Kidney epithelial cell (primary cell): ENCODE data around the gene MYOM1. TPM values are rescaled to one million over a fixed set of nuclear protein-coding genes. Genes with fewer than 3 reads are reported as not detected.

Experiments used
- DNase-seq: peaks from one replicate; pipeline ENCODE4 v3.0.0-alpha.2; 2010; ENCODE audit warnings: low read depth
- H3K27me3 ChIP-seq: 2 replicates; pipeline ENCODE4 v1.6.0; 2011; ENCODE audit warnings: low read length; ENCODE audit not compliant: control insufficient read depth, insufficient read depth
- H3K36me3 ChIP-seq: 2 replicates; pipeline ENCODE4 v1.5.1; 2011; ENCODE audit warnings: low read length; ENCODE audit not compliant: control insufficient read depth, insufficient read depth
- H3K4me3 ChIP-seq: 2 replicates; pipeline ENCODE4 v1.5.1; 2011; ENCODE audit warnings: low read depth, mild to moderate bottlenecking, control low read depth, low read length
- total RNA-seq: library from RNA; depleted of rRNA; stranded (reverse); fragments of >200 nt; gene quantifications from 2 replicates; pipeline ENCODE4 v1.2.3, GENCODE V29; 2015
- TF ChIP-seq, protein P1 (sequence below): IDR thresholded peaks from 2 replicates; pipeline ENCODE4 v1.5.1; 2011; ENCODE audit warnings: mild to moderate bottlenecking, moderate library complexity, low read length, control low read depth, inconsistent platforms; ENCODE audit not compliant: insufficient read depth, poor library complexity, severe bottlenecking

Gene MYOM1
- total RNA-seq, 1 donor from 2014 or later = 0.04 TPM

DNA sequence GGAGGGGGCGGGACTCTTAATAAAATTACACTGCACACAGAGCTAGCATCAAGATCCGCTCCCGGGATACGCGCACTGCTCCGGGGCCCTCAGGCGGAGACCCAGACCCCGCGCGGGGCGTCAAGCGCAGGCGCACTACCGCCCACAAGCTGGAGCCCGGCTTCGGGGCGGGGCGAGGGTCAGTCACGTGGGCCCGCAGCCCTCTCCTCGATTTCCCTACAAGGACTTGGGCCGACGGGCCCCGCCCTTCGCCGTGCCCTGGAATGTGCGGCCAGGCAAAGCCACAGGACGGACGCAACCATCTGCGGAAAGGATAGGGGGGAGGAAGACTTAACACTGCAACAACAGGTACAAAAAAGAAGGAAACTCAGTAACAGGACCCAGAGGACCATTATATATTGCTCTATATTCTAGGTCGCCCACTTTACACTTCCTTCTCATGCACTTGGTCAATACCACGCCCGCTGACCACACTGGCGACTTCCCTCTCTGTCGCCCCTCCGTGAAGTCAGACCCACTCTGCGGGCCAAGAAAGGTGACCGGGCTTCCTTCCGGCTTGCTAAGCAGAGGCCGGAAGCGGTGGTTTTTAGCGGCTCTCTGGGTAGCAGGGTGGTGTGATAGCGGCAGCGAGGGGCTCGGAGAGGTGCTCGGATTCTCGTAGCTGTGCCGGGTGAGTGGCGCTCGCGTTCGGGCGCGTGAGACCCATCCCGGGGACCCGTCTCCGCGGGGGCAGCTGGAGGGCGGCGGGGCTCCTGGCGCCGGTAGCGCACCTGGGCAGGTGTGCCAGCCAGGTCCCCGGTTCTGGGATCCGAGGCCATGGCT, 27.7 kb upstream of the MYOM1 start, which contains the start of gene MYL12A:
MYL12A (plus strand) TSS at position 562 of the 822 bp plus-strand sequence. CDS start 5,447 bp downstream, outside the sequence.
- H3K4me3 ChIP-seq = peak within 1 kb of the TSS; percentile 81
- no peaks in the 10 kb centered on the region for H3K27me3 ChIP-seq
- no peaks in the 10 kb centered on the region for H3K36me3 ChIP-seq
- peak; percentile 89 for DNase-seq
- TF ChIP-seq, protein P1, sequence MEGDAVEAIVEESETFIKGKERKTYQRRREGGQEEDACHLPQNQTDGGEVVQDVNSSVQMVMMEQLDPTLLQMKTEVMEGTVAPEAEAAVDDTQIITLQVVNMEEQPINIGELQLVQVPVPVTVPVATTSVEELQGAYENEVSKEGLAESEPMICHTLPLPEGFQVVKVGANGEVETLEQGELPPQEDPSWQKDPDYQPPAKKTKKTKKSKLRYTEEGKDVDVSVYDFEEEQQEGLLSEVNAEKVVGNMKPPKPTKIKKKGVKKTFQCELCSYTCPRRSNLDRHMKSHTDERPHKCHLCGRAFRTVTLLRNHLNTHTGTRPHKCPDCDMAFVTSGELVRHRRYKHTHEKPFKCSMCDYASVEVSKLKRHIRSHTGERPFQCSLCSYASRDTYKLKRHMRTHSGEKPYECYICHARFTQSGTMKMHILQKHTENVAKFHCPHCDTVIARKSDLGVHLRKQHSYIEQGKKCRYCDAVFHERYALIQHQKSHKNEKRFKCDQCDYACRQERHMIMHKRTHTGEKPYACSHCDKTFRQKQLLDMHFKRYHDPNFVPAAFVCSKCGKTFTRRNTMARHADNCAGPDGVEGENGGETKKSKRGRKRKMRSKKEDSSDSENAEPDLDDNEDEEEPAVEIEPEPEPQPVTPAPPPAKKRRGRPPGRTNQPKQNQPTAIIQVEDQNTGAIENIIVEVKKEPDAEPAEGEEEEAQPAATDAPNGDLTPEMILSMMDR = no peak

DNA sequence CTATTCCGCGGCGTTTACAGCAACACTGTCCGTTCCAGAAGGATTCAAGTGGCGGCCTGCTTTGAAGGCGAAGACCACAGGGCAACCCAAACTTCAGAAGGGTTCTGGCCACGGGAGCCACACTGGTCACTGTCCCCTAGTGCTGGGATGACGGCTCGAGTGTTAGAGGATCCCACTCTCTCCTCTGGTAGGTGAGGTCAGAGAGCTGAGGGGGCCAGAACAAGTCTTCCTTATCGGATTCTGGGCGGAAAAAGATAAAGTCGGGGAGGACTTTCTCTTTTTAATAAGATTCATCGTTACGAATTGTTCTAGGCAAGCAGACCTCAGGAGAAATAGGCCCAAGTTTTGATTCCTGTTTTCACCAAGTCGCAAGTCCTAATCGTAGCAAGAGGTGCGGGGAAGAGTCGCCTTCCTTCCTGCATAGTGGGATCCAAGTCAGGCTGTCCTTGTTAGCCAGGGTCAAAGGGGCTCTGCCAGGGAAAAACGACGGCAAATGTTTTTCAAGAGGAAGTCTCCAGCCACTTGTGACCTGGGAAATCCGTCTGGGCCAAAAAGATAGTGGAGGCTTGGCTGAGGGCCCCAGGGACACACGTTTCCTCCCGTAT, 27.0 kb upstream of the MYOM1 start:
- peak overlapping the region; percentile 33 for H3K4me3 ChIP-seq
- TF ChIP-seq, protein P1 = no peak
- no peak for DNase-seq
- H3K36me3 ChIP-seq = no peaks in the 10 kb centered on the region
- no peaks in the 10 kb centered on the region for H3K27me3 ChIP-seq

DNA sequence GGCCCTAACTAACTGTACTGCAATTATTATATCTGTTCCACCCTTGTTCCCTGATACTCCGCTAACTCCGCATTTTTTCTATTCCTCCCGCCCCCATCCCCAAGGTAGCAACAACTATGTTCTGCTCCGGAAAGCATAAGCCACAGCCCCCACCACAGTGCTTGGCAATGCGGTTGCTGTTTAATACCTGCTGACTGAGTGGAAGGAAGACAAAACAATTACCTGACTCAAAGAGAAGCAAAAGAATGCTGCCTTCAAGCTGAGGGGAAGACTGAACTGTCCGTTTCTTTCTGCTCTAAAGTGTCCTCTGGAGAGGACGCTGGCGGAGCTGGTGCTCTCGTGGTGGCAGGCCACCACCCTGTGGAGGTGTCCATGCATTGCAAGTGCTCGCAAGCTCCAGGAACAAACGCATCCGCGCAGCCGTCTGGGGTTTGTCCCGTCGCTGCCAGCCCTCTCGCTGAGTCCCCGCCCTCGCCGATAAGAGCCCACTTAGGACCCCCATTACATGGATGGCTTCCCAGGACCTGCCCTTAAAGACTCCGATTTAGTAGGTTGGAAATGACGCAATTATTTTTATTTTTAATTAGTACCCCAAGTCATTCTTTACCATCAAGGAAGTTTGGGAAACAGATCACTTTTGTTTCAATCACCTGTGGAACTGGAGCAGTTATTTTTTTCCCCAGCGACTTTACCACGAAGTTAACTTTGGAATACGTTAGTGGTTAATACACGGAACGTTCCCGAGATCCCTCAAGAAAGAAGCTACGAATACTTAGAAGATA, 26.3 kb upstream of the MYOM1 start:
- H3K4me3 ChIP-seq = peak overlapping the region; percentile 33
- no peaks in the 10 kb centered on the region for H3K36me3 ChIP-seq
- DNase-seq = no peak
- TF ChIP-seq, protein P1 = peak; percentile 94
- H3K27me3 ChIP-seq = no peaks in the 10 kb centered on the region

DNA sequence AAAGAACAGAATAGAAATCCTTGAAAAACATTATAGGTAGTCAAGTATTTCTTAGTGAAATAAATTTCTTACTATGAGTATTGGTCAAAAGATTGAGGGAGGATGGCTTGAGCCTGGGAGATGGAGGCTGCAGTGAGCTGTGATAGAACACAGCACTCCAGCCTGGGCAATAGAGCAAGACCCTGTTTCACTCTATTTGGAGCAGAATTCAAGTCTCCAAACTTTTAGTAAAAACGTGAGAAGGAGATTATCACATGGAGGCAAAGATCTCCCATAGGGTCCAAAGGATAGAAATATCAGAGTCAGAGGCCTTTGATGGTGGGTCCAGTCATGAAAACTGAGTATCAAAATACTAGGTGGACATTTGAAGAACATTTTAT, 25.4 kb upstream of the MYOM1 start:
- TF ChIP-seq, protein P1 = no peak
- H3K27me3 ChIP-seq = no peaks in the 10 kb centered on the region
- no peak for DNase-seq
- no peak overlapping the region for H3K4me3 ChIP-seq
- no peaks in the 10 kb centered on the region for H3K36me3 ChIP-seq

DNA sequence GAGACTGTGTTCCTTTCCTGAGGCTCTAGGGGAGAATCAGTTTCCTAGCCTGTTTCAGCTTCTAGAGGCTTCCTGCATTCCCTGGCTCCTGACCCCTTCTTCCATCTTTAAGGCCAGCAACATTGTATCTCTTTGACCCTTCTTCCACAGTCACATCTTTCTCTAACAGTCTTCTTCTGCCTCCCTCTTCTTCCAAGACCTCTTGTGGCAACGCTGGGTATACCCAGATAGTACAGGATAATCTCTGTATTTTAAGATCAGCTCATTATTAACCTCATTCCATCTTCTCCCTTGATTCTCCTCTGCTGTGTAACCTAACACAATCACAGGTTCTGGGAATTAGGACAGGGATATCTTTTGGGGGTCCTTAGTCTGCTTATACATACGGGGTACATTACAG, 19.0 kb upstream of the MYOM1 start:
- no peak for DNase-seq
- TF ChIP-seq, protein P1 = no peak
- Histone ChIP-seq H3K4me3 (no peak overlapping the region), H3K27me3 (no peaks in the 10 kb centered on the region), H3K36me3 (no peaks in the 10 kb centered on the region)
